ENCODE results near the gene ZP1.

Gene ZP1

DNA sequence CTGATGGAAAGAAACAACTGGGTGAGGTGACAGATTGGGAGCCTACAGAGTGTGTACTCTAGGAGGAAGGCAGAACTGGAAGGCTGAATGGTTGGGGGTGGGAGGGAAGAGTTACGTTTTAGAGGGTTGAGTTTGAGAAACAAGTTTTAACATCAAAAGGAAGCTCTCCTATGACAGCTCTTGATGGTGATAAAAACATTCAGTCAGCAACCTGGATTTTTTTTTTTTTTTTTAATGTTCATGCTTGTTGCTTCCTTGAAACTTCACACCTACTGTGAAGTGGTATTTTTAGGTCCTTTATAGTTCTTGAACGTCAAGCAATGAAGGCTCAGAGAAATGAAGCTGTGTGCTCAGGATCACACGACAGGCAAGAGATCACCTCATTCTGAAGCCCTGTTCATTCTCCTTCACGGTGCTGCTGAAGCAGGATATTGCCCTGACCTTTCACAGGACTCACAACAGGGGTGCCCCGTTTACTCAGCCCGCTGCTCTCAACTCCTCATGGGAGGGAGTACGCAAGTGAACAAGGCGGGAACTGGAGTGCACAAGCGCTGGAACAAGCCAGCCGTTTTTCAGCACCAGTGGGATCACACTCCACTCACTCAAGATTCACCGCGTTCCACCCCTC lies 45.0 kb downstream of the ZP1 start:
- Mint-ChIP-seq H3K27me3 (ENCODE audit: low read depth) (peaks cover 5% of the 10 kb centered on the region), H3K4me1 (peaks cover 48% of the 10 kb centered on the region), H3K36me3 (ENCODE audit: low read depth) (peaks cover 3% of the 10 kb centered on the region), H3K9me3 (no peaks in the 10 kb centered on the region), H3K4me3 (peak overlapping the region; percentile 79 to 97 (median 95)), H3K27ac (peak overlapping the region; percentile 89 to 97 (median 97))
- TF ChIP-seq, protein P1, sequence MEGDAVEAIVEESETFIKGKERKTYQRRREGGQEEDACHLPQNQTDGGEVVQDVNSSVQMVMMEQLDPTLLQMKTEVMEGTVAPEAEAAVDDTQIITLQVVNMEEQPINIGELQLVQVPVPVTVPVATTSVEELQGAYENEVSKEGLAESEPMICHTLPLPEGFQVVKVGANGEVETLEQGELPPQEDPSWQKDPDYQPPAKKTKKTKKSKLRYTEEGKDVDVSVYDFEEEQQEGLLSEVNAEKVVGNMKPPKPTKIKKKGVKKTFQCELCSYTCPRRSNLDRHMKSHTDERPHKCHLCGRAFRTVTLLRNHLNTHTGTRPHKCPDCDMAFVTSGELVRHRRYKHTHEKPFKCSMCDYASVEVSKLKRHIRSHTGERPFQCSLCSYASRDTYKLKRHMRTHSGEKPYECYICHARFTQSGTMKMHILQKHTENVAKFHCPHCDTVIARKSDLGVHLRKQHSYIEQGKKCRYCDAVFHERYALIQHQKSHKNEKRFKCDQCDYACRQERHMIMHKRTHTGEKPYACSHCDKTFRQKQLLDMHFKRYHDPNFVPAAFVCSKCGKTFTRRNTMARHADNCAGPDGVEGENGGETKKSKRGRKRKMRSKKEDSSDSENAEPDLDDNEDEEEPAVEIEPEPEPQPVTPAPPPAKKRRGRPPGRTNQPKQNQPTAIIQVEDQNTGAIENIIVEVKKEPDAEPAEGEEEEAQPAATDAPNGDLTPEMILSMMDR (IDR thresholded peaks at IDR 0.05; ENCODE audit: unreplicated experiment in 3 of 3) = no peak

DNA sequence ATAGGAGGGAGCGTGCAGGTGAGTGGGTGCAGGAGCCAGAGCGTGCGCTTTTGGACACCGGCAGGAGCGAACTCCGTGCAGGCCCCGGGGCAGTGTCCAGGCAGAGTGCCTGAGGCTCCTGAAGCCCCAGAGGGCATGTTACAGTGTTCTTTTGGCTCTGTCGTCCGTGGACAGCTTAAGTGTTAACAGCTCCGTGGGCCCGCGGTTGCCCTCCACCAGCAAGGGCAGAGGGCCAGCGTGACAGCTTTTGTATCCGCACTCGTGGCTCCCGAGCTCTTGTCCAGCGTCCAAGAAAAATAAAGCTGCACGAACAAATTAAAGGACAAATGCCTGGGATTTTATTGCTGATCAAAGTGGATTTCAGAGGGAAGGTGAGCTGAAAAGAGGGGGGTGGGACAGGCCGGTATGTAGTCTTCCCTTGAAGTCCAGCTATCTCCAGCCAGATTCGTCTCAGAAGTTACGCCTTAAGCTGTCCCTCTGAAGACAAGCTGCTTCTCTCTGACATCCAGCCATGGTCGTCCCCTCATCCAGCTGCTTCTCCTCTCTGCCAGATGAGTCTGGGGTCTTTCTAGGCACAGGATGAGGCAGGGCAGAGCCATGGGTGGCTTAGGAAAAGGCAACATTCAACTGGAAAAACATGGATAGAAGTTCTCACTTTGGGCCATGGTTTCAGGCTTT lies 45.6 kb downstream of the ZP1 start:
- peaks cover 3% of the 10 kb centered on the region for H3K36me3 Mint-ChIP-seq (ENCODE audit: low read depth)
- peaks cover 48% of the 10 kb centered on the region for H3K4me1 Mint-ChIP-seq
- H3K27me3 Mint-ChIP-seq (ENCODE audit: low read depth) = peaks cover 5% of the 10 kb centered on the region
- no peaks in the 10 kb centered on the region for H3K9me3 Mint-ChIP-seq
- TF ChIP-seq, protein P1 (IDR thresholded peaks at IDR 0.05; ENCODE audit: unreplicated experiment in 3 of 3) = no peak
- H3K27ac Mint-ChIP-seq = peak overlapping the region; percentile 97
- H3K4me3 Mint-ChIP-seq = peak overlapping the region; percentile 95 to 98 (median 97)

DNA sequence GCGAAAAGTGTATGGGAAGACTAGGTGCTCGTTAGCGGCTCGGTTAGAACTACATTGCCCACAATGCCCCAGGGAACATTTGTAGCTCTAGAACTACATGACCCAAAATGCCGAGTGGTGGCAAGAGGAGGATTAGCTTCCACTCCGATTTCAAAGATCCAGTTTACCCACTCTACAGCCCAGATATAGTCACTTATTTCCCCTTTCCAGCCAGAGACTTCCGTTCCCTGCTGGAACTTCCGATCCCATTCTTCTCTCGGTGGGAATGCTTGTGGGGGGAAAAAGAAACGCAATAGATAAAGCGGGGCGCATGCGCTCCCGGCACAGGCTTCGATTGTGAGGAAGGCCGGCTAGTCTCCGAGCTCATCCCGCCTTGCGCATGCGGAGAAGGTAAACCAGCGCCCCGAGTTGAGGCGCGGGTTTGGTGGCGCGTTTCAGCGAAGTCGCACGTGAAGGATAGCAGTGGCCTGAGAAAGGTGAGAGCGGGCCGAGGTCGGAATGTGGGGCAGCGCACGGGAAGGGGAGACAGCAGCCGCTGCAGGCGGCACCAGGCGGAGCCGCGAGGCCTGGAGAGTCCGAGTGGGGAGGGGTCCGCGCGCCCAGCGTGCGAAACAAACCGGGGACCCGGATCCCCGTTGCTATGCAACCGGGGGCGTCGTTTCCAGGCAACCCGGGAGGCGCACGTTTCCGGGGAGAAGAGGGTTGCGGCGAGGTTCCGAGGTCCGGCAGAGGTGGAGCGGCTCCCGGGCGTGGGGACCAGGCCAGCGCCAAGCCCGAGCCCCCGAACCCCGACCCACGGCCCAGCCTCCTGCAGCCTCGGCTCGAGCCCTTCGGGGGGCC lies 46.7 kb downstream of the ZP1 start, which contains the start of gene TMEM109:
Gene TMEM109 (plus strand): TSS at position 366 of the 840 bp plus-strand sequence. CDS start 5,536 bp downstream, outside the sequence.
- Mint-ChIP-seq H3K36me3 (ENCODE audit: low read depth) (peaks cover 3% of the 10 kb centered on the region), H3K27ac (peak within 1 kb of the TSS; percentile 97), H3K4me1 (peaks cover 51% of the 10 kb centered on the region)

DNA sequence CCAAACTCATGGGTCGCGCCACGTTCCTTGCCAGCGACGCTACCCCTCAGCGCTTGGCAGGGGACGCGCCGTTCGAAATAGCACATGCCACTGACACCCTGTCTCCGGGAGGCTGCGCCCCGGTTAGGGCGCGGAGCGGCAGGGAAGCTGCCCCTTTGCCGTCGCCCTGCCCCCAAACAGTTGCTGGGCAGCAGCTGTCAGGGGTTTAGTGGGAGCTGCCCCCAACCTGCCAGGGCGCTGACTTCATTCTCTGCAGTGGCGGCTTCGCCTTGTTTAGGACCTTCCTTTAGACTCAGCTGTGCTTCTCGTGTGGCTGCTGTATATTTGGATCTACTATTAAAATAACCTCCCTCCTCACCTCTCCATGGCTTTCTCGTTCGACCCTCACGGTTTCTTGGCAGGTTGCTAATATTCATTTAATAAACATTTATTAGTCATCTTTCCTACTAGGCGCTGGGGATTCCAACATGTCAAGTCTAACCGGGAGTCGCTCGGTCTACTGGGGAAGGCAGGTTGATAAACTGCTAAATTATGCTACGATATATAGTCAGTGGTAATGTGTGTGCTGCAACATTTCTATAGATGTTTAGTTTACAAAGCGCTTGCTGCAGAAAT lies 47.4 kb downstream of the ZP1 start:
- Mint-ChIP-seq H3K9me3 (no peaks in the 10 kb centered on the region), H3K27ac (peak overlapping the region; percentile 81 to 89 (median 87)), H3K36me3 (ENCODE audit: low read depth) (peaks cover 8% of the 10 kb centered on the region), H3K4me3 (peak overlapping the region; percentile 91 to 95 (median 95)), H3K27me3 (ENCODE audit: low read depth) (no peaks in the 10 kb centered on the region), H3K4me1 (peaks cover 58% of the 10 kb centered on the region)
- TF ChIP-seq, protein P1 (IDR thresholded peaks at IDR 0.05; ENCODE audit: unreplicated experiment in 3 of 3) = no peak

More for the DNA sequence above, 46.7 kb downstream of the ZP1 start, which contains the start of gene TMEM109:
- H3K9me3 Mint-ChIP-seq = no peaks in the 10 kb centered on the region
- TF ChIP-seq, protein P1 (IDR thresholded peaks at IDR 0.05; ENCODE audit: unreplicated experiment in 3 of 3) = no peak
- peak within 1 kb of the TSS; percentile 95 to 98 (median 97) for H3K4me3 Mint-ChIP-seq
- no peaks in the 10 kb centered on the region for H3K27me3 Mint-ChIP-seq (ENCODE audit: low read depth)

DNA sequence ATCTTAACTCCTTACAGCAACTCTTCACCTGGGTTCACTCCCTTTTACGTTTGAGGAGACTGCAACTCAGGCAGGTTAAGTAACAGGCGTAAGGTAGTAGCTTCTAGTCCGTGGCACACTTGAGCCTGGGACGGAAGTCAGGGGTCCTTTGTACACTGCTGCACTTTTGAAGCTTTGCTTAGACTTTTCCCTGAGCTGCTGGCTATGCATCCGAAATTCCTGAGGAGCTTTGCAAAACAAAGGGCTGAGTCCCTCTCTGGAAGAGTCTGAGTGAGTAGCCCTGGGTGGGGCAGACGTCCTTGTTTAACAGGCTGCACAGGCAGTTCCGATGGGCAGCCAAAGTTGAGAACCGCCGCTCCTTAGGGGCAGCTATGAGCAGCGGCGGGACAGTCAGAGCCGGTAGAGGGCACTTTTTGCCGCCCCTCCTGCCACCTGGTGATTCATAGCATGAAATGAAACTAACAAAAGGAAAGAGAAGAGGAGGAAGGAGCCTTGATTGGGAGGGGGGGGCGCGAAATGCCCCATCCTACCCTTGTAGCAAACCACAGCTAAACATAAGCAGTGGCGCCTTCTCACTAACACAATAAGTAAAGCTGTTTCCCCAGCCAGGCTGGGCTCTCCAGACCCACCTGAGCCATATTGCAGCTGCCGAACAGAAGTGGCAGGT lies 48.0 kb downstream of the ZP1 start:
- H3K9me3 Mint-ChIP-seq = no peaks in the 10 kb centered on the region
- peaks cover 15% of the 10 kb centered on the region for H3K36me3 Mint-ChIP-seq (ENCODE audit: low read depth)
- no peaks in the 10 kb centered on the region for H3K27me3 Mint-ChIP-seq (ENCODE audit: low read depth)
- peaks cover 64% of the 10 kb centered on the region for H3K4me1 Mint-ChIP-seq
- TF ChIP-seq, protein P1 (IDR thresholded peaks at IDR 0.05; ENCODE audit: unreplicated experiment in 3 of 3) = peak in 1 of 3 experiments; percentile 28
- peak overlapping the region; percentile 81 to 89 (median 87) for H3K27ac Mint-ChIP-seq
- peak overlapping the region; percentile 91 to 95 (median 95) for H3K4me3 Mint-ChIP-seq

Data from nephron (organoid).